ENCODE measurements around the gene HMSD.
A peak's percentile ranks its signal among the peaks of the same experiment; 100 is the strongest.

The HMSD gene

GRCh38 chr18:64009305-64009704, 60.2 kb downstream of the HMSD start:
- FAIRE-seq = peak; percentile 99

More at GRCh38 chr18:64009305-64009704, 60.2 kb downstream of the HMSD start:
- no peak for DNase-seq (ENCODE audit: insufficient read length, low spot score)
- no peak for TF ChIP-seq CTCF (IDR thresholded peaks at IDR 0.05; ENCODE audit: insufficient read depth, missing control alignments)

Data from D721Med (cell line).